Endothelial cell of umbilical vein (primary cell): ENCODE data around the gene LRRC31. TPM values are rescaled to one million over a fixed set of nuclear protein-coding genes. Genes with fewer than 3 reads are reported as not detected.

Source experiments
- BruUV-seq: library from RNA; stranded (reverse); fragments of 400-500 nt; replicated peaks from 2 replicates; lab custom pipeline; 2021; lab: Mats Ljungman, UMichigan
- CTCF ChIA-PET: fragments of 300-600, 350-600 bp; sonication (Branson Sonifier 250); formaldehyde crosslinking; loops from one replicate; lab custom pipeline; 2021; ENCODE audit warnings: antibody characterized with exemption, inconsistent platforms; lab: Charles Lee
- POLR2A ChIA-PET: fragments of 300-600, 350-600 bp; sonication (Branson Sonifier 250); formaldehyde crosslinking; loops from one replicate; lab custom pipeline; 2021; ENCODE audit warnings: antibody characterized with exemption, inconsistent platforms; lab: Charles Lee
- DNase-seq: peaks from one replicate; pipeline ENCODE4 v3.0.0-alpha.2; 2011; ENCODE audit warnings: low read depth, low spot score
- FAIRE-seq: peaks from 2 replicates; lab custom pipeline; 2011; peaks lifted over from hg19 to GRCh38; lab: Jason Lieb, UNC
- H2AFZ ChIP-seq: 2 replicates; pipeline ENCODE4 v1.6.0; 2012; ENCODE audit warnings: low read depth, low read length, control low read depth, inconsistent platforms
- H3K27ac ChIP-seq: 2 replicates; pipeline ENCODE4 v1.5.1; 2011; ENCODE audit warnings: low read depth, mild to moderate bottlenecking, control low read depth, low read length, moderate library complexity; ENCODE audit not compliant: insufficient read depth
- H3K27me3 ChIP-seq, 2 experiments: 2 replicates each; pipeline versions ENCODE4 v1.6.0 to v1.6.1; 2011; ENCODE audit warnings: low read length in 2 of 2, mixed read lengths in 1 of 2; ENCODE audit not compliant: control insufficient read depth in 2 of 2, insufficient read depth in 2 of 2
- H3K36me3 ChIP-seq, 2 experiments: 2 replicates in 1 of 2; 3 replicates in 1 of 2; pipeline ENCODE4 v1.5.1; 2011; ENCODE audit warnings: low read length in 2 of 2, mild to moderate bottlenecking in 1 of 2, moderate library complexity in 1 of 2; ENCODE audit not compliant: control insufficient read depth in 2 of 2, insufficient read depth in 2 of 2; ENCODE audit errors: extremely low read depth in 1 of 2
- H3K4me1 ChIP-seq: 3 replicates; pipeline ENCODE4 v1.5.1; 2011; ENCODE audit warnings: mild to moderate bottlenecking, low read length; ENCODE audit not compliant: control insufficient read depth, insufficient read depth; ENCODE audit errors: extremely low read depth
- H3K4me2 ChIP-seq: 2 replicates; pipeline ENCODE4 v1.6.1; 2011; ENCODE audit warnings: low read length, control low read depth, mixed read lengths; ENCODE audit not compliant: insufficient read depth
- H3K4me3 ChIP-seq, 3 experiments: fragments of 200-600 bp in 1 of 3; sonication (generic), shearing (Covaris generic) in 1 of 3; replicated peaks in 1 of 3; 2 replicates each; pipeline ENCODE4 v1.5.1; 2011 to 2016; ENCODE audit warnings: control low read depth in 3 of 3, low read length in 3 of 3, mild to moderate bottlenecking in 2 of 3, inconsistent platforms in 1 of 3, low read depth in 1 of 3, moderate library complexity in 1 of 3; ENCODE audit not compliant: insufficient read depth in 1 of 3
- H3K79me2 ChIP-seq: 2 replicates; pipeline ENCODE4 v1.6.0; 2012; ENCODE audit warnings: low read length, inconsistent platforms; ENCODE audit not compliant: control insufficient read depth, insufficient read depth
- H3K9ac ChIP-seq: replicated peaks from 2 replicates; pipeline ENCODE3; 2011; ENCODE audit warnings: low read length, control low read depth; ENCODE audit not compliant: insufficient read depth; ENCODE audit errors: extremely low read depth
- H3K9me1 ChIP-seq: replicated peaks from 3 replicates; pipeline ENCODE4 v1.6.0; 2011; ENCODE audit warnings: mild to moderate bottlenecking, low read length; ENCODE audit not compliant: control insufficient read depth, insufficient read depth; ENCODE audit errors: extremely low read depth
- H3K9me3 ChIP-seq: replicated peaks from 2 replicates; pipeline ENCODE4 v1.5.1; 2012; ENCODE audit warnings: low read length, inconsistent platforms; ENCODE audit not compliant: control insufficient read depth, insufficient read depth
- H4K20me1 ChIP-seq: replicated peaks from 2 replicates; pipeline ENCODE3; 2011; ENCODE audit warnings: mild to moderate bottlenecking, low read length; ENCODE audit not compliant: control insufficient read depth, insufficient read depth; ENCODE audit errors: extremely low read depth
- EZH2 ChIP-seq: IDR thresholded peaks from 2 replicates; pipeline ENCODE4 v1.6.1; 2012; ENCODE audit warnings: borderline replicate concordance, low read depth, mild to moderate bottlenecking, moderate library complexity, low read length, inconsistent platforms; ENCODE audit not compliant: severe bottlenecking
- FOS ChIP-seq: IDR thresholded peaks from 2 replicates; pipeline ENCODE4 v1.6.1; 2011; ENCODE audit warnings: mild to moderate bottlenecking, low read length, moderate library complexity, borderline replicate concordance; ENCODE audit not compliant: insufficient read depth
- GATA2 ChIP-seq: IDR thresholded peaks from 2 replicates; pipeline ENCODE4 v1.7.0; 2011; ENCODE audit warnings: low read depth, mild to moderate bottlenecking, moderate library complexity, mixed read lengths, low read length; ENCODE audit not compliant: insufficient read length, insufficient read depth
- JUN ChIP-seq: IDR thresholded peaks from 2 replicates; pipeline ENCODE4 v1.6.1; 2011; ENCODE audit warnings: borderline replicate concordance, low read depth; ENCODE audit not compliant: insufficient read length, insufficient read depth
- MYC ChIP-seq: IDR thresholded peaks from one replicate; pipeline ENCODE4 v1.6.1; 2011; ENCODE audit warnings: mild to moderate bottlenecking, low read depth, low read length
- POLR2A ChIP-seq: IDR thresholded peaks from 2 replicates; pipeline ENCODE4 v1.6.1; 2012; ENCODE audit warnings: low read depth, mild to moderate bottlenecking, control low read depth, low read length
- POLR2AphosphoS5 ChIP-seq: IDR thresholded peaks from 2 replicates; pipeline ENCODE4 v1.6.1; 2012; ENCODE audit warnings: low read depth, mild to moderate bottlenecking, control low read depth, low read length, moderate library complexity; ENCODE audit not compliant: insufficient read depth
- dilution Hi-C: fragments of 300-500 bp; cut with MboI; formaldehyde crosslinking; loops from one replicate; pipeline ENCODE4 v1.15.0; 2019; ENCODE audit warnings: low sequenced_read_pairs; ENCODE audit not compliant: extremely low pct_ligation_motif_present
- intact Hi-C: fragments of 100-400 bp; cut with micrococcal nuclease; formaldehyde crosslinking; loops from one replicate; pipeline ENCODE4 v1.10.0; 2022
- polyA plus RNA-seq, 4 experiments: library from polyadenylated mRNA; depleted of rRNA in 3 of 4; stranded (reverse) in 3 of 4; unstranded in 1 of 4; fragments of >200 nt; gene quantifications; 2 replicates each; pipeline versions ENCODE4 v1.2.1 to v1.2.3, GENCODE V29; 2011 to 2012; ENCODE audit warnings: missing spikeins in 1 of 4
- total RNA-seq: library from RNA; stranded (reverse); gene quantifications from 2 replicates; pipeline ENCODE4 v1.2.3, GENCODE V29; 2021
- TF ChIP-seq, protein P1 (sequence below), 2 donors: IDR thresholded peaks; 1 replicate in 1 of 2; 2 replicates in 1 of 2; pipeline ENCODE4 v1.5.1; 2011; ENCODE audit warnings: low read length in 2 of 2, mild to moderate bottlenecking in 2 of 2, moderate library complexity in 2 of 2, control low read depth in 1 of 2, inconsistent platforms in 1 of 2, low read depth in 1 of 2; ENCODE audit not compliant: insufficient read depth in 1 of 2; ENCODE audit errors: extremely low read depth in 1 of 2
- TF ChIP-seq, protein P2 (sequence below): IDR thresholded peaks from 2 replicates; pipeline ENCODE4 v1.6.1; 2011; ENCODE audit not compliant: insufficient read depth, insufficient read length

LRRC31 gene
- total and polyA plus RNA-seq, 2 donors (not counting 3 experiments of a cell fraction or from before 2014, with no cell fraction given) = not detected

DNA sequence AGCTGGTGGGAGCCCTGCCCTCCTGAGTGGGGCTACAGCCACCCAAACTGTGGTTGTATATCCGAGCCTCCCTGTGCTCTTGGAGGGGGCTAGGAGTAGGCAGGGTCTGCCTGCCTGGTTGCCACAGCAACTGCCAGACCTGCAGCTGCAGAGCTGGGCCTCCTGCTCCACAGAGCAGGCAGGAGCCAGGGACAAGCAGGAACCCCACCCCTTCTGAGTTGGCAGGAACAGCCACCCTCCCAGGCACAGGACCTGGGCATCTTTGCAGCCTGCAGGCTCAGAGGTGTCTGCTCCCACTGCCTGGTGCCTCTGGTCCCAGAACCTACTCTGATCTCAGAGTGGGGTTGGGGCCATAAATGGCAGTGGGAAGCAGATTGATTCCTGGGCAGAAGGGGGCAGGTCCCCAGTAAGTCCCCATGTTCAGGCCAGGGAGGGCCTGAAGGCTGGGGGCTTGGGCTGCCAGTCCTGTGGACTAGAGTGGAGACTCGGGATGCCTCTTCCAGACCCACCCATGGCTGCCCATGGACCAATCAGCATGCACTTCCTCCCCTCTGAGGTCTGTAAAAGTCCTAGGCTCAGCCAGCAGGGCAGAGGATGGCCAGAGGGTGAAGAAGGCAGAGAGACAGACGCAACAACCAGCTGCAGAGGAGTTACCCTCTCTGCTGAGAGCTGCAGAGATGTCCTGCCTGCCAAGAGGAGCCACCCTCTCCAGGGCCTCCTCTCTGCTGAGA lies 10.3 kb upstream of the LRRC31 start:
- dilution Hi-C loops = no loop called here
- Histone ChIP-seq H3K79me2 (no peaks in the 10 kb centered on the region), H3K9ac (no peak overlapping the region), H3K4me3 (no peak overlapping the region), H4K20me1 (no peaks in the 10 kb centered on the region), H2AFZ (no peak overlapping the region), H3K4me1 (no peaks in the 10 kb centered on the region), H3K36me3 (no peaks in the 10 kb centered on the region), H3K9me3 (no peaks in the 10 kb centered on the region), H3K27me3 (peaks cover 0 to 4% of the 10 kb centered on the region in 2 experiments), H3K27ac (no peak overlapping the region), H3K9me1 (no peaks in the 10 kb centered on the region), H3K4me2 (no peak overlapping the region)
- DNase-seq = no peak
- no peak for FAIRE-seq
- intact Hi-C loops = no loop called here
- ChIA-PET POLR2A (no interaction called here), CTCF (interaction anchor here (1.2 kb wide), 1 partner anchor 12 kb away, joined by 3 read pairs; no protein-coding TSS in a partner anchor)
- BruUV-seq = no TSS peak
- TF ChIP-seq, protein P1, sequence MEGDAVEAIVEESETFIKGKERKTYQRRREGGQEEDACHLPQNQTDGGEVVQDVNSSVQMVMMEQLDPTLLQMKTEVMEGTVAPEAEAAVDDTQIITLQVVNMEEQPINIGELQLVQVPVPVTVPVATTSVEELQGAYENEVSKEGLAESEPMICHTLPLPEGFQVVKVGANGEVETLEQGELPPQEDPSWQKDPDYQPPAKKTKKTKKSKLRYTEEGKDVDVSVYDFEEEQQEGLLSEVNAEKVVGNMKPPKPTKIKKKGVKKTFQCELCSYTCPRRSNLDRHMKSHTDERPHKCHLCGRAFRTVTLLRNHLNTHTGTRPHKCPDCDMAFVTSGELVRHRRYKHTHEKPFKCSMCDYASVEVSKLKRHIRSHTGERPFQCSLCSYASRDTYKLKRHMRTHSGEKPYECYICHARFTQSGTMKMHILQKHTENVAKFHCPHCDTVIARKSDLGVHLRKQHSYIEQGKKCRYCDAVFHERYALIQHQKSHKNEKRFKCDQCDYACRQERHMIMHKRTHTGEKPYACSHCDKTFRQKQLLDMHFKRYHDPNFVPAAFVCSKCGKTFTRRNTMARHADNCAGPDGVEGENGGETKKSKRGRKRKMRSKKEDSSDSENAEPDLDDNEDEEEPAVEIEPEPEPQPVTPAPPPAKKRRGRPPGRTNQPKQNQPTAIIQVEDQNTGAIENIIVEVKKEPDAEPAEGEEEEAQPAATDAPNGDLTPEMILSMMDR (IDR thresholded peaks at IDR 0.05; ENCODE audit: extremely low read depth in 1 of 2, insufficient read depth in 1 of 2, low read depth in 1 of 2, low read length in 2 of 2) = no peak
- no peak for TF ChIP-seq GATA2
- no peak for TF ChIP-seq JUN
- TF ChIP-seq EZH2 = no peak
- TF ChIP-seq, protein P2, sequence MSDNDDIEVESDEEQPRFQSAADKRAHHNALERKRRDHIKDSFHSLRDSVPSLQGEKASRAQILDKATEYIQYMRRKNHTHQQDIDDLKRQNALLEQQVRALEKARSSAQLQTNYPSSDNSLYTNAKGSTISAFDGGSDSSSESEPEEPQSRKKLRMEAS = no peak
- no peak for TF ChIP-seq MYC
- no peak for TF ChIP-seq FOS
- no peak for TF ChIP-seq POLR2A
- TF ChIP-seq POLR2AphosphoS5 = no peak
